Kidney epithelial cell (primary cell): ENCODE data around the gene IQCH. TPM values are rescaled to one million over a fixed set of nuclear protein-coding genes. Genes with fewer than 3 reads are reported as not detected.

Experiments
- DNase-seq: peaks from one replicate; pipeline ENCODE4 v3.0.0-alpha.2; 2010; ENCODE audit warnings: low read depth
- H3K27me3 ChIP-seq: 2 replicates; pipeline ENCODE4 v1.6.0; 2011; ENCODE audit warnings: low read length; ENCODE audit not compliant: control insufficient read depth, insufficient read depth
- H3K36me3 ChIP-seq: 2 replicates; pipeline ENCODE4 v1.5.1; 2011; ENCODE audit warnings: low read length; ENCODE audit not compliant: control insufficient read depth, insufficient read depth
- H3K4me3 ChIP-seq: 2 replicates; pipeline ENCODE4 v1.5.1; 2011; ENCODE audit warnings: low read depth, mild to moderate bottlenecking, control low read depth, low read length
- total RNA-seq: library from RNA; depleted of rRNA; stranded (reverse); fragments of >200 nt; gene quantifications from 2 replicates; pipeline ENCODE4 v1.2.3, GENCODE V29; 2015
- TF ChIP-seq, protein P1 (sequence below): IDR thresholded peaks from 2 replicates; pipeline ENCODE4 v1.5.1; 2011; ENCODE audit warnings: mild to moderate bottlenecking, moderate library complexity, low read length, control low read depth, inconsistent platforms; ENCODE audit not compliant: insufficient read depth, poor library complexity, severe bottlenecking

The IQCH gene
- total RNA-seq, 1 donor from 2014 or later = 6.3 TPM

DNA sequence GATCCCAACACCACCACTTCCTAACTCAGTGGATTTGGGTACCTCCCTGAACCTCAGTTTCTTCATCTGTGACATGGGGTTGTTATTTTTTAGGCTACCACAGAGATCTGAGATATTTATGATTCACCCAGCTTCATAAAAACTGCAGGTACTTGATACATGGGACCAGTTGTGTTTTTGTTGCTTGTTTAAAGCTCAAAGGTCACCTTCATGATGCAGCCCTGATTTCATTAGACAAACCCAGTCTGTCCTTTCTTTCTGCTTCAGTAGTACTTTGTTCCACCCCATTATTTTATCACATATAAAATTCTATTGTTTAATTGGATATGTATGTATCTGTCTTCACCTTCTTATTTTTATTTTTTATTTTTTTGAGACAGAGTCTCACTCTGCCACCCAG, 208.9 kb downstream of the IQCH start:
- Histone ChIP-seq H3K36me3 (no peaks in the 10 kb centered on the region), H3K27me3 (no peaks in the 10 kb centered on the region), H3K4me3 (no peak overlapping the region)
- DNase-seq = no peak
- TF ChIP-seq, protein P1, sequence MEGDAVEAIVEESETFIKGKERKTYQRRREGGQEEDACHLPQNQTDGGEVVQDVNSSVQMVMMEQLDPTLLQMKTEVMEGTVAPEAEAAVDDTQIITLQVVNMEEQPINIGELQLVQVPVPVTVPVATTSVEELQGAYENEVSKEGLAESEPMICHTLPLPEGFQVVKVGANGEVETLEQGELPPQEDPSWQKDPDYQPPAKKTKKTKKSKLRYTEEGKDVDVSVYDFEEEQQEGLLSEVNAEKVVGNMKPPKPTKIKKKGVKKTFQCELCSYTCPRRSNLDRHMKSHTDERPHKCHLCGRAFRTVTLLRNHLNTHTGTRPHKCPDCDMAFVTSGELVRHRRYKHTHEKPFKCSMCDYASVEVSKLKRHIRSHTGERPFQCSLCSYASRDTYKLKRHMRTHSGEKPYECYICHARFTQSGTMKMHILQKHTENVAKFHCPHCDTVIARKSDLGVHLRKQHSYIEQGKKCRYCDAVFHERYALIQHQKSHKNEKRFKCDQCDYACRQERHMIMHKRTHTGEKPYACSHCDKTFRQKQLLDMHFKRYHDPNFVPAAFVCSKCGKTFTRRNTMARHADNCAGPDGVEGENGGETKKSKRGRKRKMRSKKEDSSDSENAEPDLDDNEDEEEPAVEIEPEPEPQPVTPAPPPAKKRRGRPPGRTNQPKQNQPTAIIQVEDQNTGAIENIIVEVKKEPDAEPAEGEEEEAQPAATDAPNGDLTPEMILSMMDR = no peak

DNA sequence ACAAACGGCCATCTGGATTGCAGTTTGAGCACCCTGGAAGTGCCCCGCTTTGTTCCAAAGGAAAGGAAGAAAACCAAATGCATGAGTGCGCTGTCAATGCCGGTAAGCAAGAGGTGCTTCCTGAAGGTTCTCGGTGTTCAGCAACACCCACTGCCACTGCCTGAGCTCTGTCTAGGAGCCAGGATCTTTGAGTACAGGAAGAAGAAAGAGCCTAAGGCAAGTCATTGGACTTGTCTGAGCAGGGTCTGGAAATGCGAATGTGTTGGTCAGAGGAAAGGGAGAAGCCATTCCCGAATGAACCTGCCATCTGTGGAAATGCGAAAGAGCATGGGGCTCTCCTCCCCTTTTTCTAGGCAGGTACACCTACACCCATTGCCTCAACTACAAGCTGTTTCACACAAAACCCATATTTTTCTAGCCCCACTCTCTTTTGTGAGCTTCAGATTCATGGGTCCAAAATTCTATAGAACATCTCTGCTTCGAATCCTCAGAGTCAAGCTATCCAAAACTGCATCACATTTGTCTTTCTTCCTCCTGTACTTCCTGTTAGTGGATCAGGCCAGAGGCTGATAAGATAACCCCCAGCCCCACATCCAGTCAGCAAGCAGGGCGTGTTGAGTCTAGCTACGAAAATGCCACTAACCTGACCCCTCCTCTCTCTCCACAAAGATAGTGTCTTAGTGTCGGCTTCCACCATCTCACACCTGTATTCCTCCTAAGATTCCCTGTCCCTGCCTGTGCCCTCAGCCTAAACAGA, 210.8 kb downstream of the IQCH start:
- H3K36me3 ChIP-seq = no peaks in the 10 kb centered on the region
- TF ChIP-seq, protein P1 = no peak
- H3K4me3 ChIP-seq = no peak overlapping the region
- no peaks in the 10 kb centered on the region for H3K27me3 ChIP-seq
- no peak for DNase-seq

DNA sequence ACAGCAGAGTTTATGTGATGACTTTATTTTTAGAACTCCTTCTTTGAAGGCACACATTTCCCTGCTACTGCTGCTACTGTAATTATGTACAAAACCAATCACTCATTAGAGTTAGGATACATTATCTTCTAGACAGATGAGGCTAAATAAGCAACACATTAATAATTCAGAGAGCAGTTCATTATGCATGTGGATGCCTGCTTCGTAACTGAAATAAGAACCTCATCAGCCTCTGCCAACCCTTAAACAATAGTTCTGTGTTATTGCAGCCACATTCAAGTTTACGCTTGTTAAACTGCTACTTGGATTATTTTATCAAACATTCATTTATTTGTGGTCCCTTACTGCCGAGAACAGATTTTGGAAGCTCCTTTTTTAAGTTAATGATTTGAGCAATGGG, 213.8 kb downstream of the IQCH start:
- H3K36me3 ChIP-seq = no peaks in the 10 kb centered on the region
- no peaks in the 10 kb centered on the region for H3K27me3 ChIP-seq
- TF ChIP-seq, protein P1 = no peak
- H3K4me3 ChIP-seq = no peak overlapping the region
- DNase-seq = no peak

DNA sequence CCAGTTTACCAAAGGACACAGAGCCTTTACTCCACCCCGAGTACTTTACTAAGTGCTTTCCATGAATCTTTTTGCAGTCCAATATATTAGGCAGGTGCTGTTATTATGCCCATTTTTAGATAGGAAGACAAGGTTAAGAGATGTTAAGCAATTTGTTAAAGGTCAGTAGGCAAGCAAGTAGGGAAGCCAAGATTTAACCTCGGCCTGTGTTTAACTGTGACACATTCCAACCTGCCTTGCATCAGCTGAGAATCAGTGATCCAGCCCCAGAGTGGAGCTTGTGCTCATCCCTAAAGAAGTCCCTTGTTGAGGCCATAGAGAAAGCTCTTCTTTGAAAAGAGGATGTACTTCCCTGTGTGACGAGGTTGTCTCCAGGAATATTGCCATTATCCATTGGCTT, 215.1 kb downstream of the IQCH start:
- DNase-seq = no peak
- Histone ChIP-seq H3K27me3 (no peaks in the 10 kb centered on the region), H3K36me3 (no peaks in the 10 kb centered on the region), H3K4me3 (no peak overlapping the region)
- TF ChIP-seq, protein P1 = no peak

DNA sequence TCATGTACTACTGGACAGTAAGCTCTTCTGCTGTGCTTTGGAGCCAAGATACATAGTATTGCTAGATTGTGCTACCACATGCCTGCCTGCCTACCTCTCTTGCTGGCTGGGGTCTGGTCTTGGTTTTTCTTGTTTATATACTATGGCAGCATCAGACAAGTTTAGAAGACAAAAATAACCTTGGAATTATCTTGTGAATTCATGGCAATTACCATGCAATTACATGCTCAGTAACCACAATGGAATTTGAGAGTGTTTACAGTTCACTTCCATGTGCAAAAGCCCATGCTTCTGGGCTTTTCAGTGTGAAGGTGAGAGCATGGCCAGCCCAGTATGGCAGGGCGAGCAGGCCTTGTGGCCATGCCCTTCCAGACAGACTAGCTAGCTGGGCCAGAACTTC, 218.4 kb downstream of the IQCH start:
- Histone ChIP-seq H3K27me3 (no peaks in the 10 kb centered on the region), H3K36me3 (no peaks in the 10 kb centered on the region), H3K4me3 (no peak overlapping the region)
- no peak for DNase-seq
- TF ChIP-seq, protein P1 = no peak

DNA sequence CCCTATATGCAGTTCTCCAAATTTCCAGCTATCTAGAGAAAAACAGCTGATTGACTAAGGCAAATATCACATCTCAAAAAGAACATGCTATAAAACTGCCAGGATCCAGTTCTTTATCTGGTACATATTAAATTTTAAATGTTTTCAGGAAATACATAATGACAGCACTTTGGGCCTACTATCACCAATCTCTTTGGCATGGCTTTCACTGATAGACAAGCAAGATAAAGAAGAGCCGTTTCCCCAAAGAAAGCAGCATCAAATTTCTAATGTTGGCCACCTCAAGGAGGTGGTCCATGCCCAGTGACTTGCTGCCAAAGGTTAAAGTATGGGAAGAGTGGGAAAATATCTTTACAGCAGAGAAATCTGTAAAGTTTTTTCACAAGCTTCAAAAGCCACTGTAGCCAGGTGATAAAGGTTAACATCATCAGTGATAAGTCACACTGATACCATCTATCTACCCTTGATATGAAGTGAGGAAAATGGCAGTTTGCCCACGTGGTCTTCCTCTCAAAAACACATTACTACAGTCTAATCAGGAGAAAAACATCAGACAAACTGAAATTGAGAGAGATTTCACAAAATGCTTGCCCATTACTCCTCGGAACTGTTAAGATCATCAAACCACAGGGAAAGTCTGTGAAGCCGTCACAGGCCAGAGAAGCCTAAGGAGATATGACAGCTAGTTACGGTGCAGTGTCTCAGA, 220.0 kb downstream of the IQCH start:
- no peak overlapping the region for H3K4me3 ChIP-seq
- no peak for DNase-seq
- H3K27me3 ChIP-seq = no peaks in the 10 kb centered on the region
- TF ChIP-seq, protein P1 = no peak
- no peaks in the 10 kb centered on the region for H3K36me3 ChIP-seq
